ENCODE results near the gene RGS3.

Gene RGS3

DNA sequence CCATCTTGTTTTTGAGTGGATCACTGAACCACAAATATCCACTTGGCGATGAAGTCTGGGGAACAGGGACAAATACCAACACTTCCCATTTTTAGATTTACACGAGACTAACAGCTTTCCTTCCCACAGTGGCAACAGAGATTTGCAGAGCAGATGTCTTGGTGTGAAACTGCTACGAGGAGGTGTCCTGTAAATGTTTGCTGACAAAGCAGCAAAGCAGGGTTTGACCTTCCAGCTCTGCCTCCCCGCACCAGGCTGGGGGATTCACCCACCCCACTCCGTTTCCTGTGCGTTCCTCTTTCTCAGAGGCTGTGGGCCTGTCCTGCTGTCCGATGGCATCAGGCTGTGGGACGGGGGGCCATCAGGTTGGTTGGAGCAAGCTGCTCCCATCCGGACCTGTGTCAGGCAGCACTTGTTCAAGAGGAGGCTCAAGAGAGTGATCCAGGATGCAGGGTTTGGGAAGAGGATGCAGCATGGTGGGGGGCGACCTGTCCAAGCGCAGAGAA lies 693 bp upstream of the RGS3 start:
- TF ChIP-seq CTCF (IDR thresholded peaks at IDR 0.05; ENCODE audit: low read depth, low read length, missing control alignments): no peak
- H3K4me3 ChIP-seq (replicated peaks; ENCODE audit: low read depth, low read length): no peak overlapping the region
- no peak for DNase-seq (ENCODE audit: extremely low read depth, low read depth)

GRCh38 chr9:113464286-113464660 lies 746 bp downstream of the RGS3 start:
- no peak for DNase-seq (ENCODE audit: extremely low read depth, low read depth)
- no peak overlapping the region for H3K4me3 ChIP-seq (replicated peaks; ENCODE audit: low read depth, low read length)
- TF ChIP-seq CTCF (IDR thresholded peaks at IDR 0.05; ENCODE audit: low read depth, low read length, missing control alignments): no peak

- no peak for DNase-seq (ENCODE audit: extremely low read depth, low read depth)
- no peak overlapping the region for H3K4me3 ChIP-seq (replicated peaks; ENCODE audit: low read depth, low read length)
- no peak for TF ChIP-seq CTCF (IDR thresholded peaks at IDR 0.05; ENCODE audit: low read depth, low read length, missing control alignments)
These were observed 2.1 kb downstream of the RGS3 start for GRCh38 chr9:113465599-113466140.

DNA sequence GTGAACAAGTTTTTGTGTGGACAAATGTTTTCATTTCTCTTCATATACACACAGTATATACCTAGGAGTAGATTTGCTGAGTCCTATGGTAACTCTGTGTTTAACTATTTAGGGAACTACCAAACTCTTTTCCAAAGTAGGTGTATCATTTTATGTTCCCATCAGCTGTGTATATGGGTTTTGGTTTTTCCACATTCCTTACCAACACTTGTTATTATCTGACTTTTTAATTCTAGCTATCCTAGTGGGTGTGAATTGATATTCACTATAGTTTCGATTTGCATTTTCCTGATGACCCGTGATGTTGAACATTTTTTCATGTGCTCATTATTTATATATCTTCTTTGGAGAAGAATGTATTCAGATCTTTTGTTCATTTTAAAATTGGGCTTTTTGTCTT lies 3.7 kb downstream of the RGS3 start:
- no peak for DNase-seq (ENCODE audit: extremely low read depth, low read depth)
- TF ChIP-seq CTCF (IDR thresholded peaks at IDR 0.05; ENCODE audit: low read depth, low read length, missing control alignments): no peak
- H3K4me3 ChIP-seq (replicated peaks; ENCODE audit: low read depth, low read length): no peak overlapping the region

DNA sequence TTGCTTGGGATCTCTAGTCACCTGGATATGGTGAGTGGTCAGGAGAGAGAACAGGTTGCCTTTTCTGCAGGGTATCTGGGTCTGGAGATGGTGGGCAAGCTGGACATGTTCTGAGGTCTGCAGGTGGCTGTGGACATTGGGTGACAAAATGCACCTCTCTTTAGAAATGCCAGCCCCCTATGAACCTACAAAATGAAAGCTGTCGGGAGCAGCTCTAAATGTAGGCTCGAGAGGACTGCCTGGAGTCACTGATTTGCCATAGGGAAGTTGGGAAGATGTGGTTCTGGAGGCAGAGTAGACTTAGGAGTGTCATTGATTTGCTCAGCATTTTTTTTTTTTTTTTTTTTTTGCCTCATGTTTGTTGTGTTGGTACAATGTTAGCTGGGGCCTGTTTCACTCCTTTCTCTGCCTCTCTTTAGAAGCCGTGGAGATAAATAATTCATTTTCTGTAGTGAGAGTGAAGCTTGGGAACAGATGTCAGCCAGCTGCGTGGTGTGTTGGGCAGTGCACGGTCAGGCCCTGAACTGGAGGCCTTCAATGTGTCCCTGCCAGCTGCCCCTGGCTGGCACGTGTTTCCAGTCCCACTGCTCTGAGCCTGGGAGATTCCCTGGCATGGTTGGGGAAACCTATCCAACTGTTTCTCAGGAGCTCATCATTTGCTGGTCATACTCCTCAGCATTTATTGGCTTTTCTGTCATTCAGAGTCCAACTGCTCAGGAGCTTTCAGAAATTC lies 5.4 kb downstream of the RGS3 start:
- no peak for TF ChIP-seq CTCF (IDR thresholded peaks at IDR 0.05; ENCODE audit: low read depth, low read length, missing control alignments)
- no peak overlapping the region for H3K4me3 ChIP-seq (replicated peaks; ENCODE audit: low read depth, low read length)
- DNase-seq (ENCODE audit: extremely low read depth, low read depth): no peak

DNA sequence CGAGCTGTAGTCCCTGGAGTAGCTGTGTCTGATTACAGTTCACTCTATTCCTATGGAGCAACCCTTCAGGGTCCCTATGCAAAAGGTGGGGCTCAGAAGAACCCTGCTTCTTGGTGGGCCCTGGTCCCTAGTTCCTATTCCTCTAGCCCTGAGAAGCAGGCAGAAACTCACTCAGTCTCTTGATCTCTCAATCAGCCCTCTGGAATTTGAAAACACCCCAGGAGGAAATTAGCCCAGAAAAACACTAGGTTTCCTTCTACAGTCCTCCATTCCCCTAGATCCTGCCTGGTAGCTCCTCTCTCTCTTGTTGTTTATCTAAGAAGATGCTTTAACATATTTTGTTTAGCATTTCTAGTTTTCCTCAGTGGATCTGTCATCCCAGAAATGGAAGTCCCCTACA lies 7.6 kb downstream of the RGS3 start:
- TF ChIP-seq CTCF (IDR thresholded peaks at IDR 0.05; ENCODE audit: low read depth, low read length, missing control alignments): no peak
- no peak for DNase-seq (ENCODE audit: extremely low read depth, low read depth)
- no peak overlapping the region for H3K4me3 ChIP-seq (replicated peaks; ENCODE audit: low read depth, low read length)
